Activated CD4-positive, alpha-beta memory T cell treated with anti-CD3 and anti-CD28 coated beads, Interleukin-2, amount 10 ng/mL, durations not matched to agents 7 days and 5 days (primary cell): Measurements from ENCODE around the gene KRT76. TPM values are rescaled to one million over a fixed set of nuclear protein-coding genes. Genes with fewer than 3 reads are reported as not detected.
"Not testable (repeated sequence)": the region's sequence is repeated elsewhere in the genome, so short reads cannot be mapped to it uniquely, and the experiment has no call there.

Source experiments
- CTCF ChIA-PET: fragments of 350-600 bp; sonication (Branson Sonifier 250); formaldehyde crosslinking; loops from one replicate; lab custom pipeline; 2021; ENCODE audit warnings: antibody characterized with exemption, inconsistent platforms; lab: Charles Lee
- POLR2A ChIA-PET: fragments of 350-600 bp; sonication (Branson Sonifier 250); formaldehyde crosslinking; loops from one replicate; lab custom pipeline; 2021; ENCODE audit warnings: antibody characterized with exemption; lab: Charles Lee
- DNase-seq: peaks from one replicate; pipeline ENCODE4 v3.0.0-alpha.2; 2020
- H3K27ac Mint-ChIP-seq: one replicate; pipeline ENCODE4 v1.8.0; 2021; ENCODE audit warnings: mild to moderate bottlenecking, mixed read lengths
- H3K27me3 Mint-ChIP-seq: one replicate; pipeline ENCODE4 v1.8.0; 2021; ENCODE audit warnings: mixed read lengths
- H3K36me3 Mint-ChIP-seq: one replicate; pipeline ENCODE4 v1.8.0; 2021; ENCODE audit warnings: low read depth, mixed read lengths
- H3K4me1 Mint-ChIP-seq: one replicate; pipeline ENCODE4 v1.8.0; 2021; ENCODE audit warnings: mixed read lengths
- H3K4me3 Mint-ChIP-seq: one replicate; pipeline ENCODE4 v1.8.0; 2021; ENCODE audit warnings: mild to moderate bottlenecking, mixed read lengths
- H3K9me3 Mint-ChIP-seq: one replicate; pipeline ENCODE4 v1.8.0; 2021; ENCODE audit warnings: mixed read lengths
- total RNA-seq, 2 experiments: library from RNA; stranded (reverse); gene quantifications; one replicate each; pipeline ENCODE4 v1.2.3, GENCODE V29; 2021

KRT76 gene
- total RNA-seq, 2 experiments from 2014 or later: not detected

DNA sequence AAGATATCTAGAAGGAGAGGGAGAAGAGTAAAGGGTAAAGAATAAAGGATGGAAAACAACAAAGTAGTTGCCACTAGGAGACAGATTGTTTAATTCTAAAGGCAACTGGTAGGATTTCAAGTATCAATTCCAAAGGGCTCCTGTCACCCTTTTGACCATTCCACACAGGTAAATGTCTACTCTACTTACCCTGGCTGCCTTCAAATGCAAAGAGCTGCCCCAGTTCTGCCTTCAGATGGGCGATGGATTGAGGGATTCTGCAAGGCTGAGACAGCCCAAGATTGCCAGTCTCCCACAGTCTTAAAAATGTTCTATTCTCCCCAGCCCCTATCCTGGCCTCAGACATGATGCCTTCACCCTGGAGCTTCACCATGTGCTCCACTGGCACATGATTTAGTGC is 11.4 kb downstream of the KRT76 start:
- no peak overlapping the region for H3K4me3 Mint-ChIP-seq
- H3K27me3 Mint-ChIP-seq: peaks cover 7% of the 10 kb centered on the region
- ChIA-PET POLR2A (no interaction called here), CTCF (no interaction called here)
- no peak overlapping the region for H3K27ac Mint-ChIP-seq
- no peaks in the 10 kb centered on the region for H3K36me3 Mint-ChIP-seq
- no peak for DNase-seq
- H3K9me3 Mint-ChIP-seq: peaks cover 3% of the 10 kb centered on the region
- no peaks in the 10 kb centered on the region for H3K4me1 Mint-ChIP-seq

DNA sequence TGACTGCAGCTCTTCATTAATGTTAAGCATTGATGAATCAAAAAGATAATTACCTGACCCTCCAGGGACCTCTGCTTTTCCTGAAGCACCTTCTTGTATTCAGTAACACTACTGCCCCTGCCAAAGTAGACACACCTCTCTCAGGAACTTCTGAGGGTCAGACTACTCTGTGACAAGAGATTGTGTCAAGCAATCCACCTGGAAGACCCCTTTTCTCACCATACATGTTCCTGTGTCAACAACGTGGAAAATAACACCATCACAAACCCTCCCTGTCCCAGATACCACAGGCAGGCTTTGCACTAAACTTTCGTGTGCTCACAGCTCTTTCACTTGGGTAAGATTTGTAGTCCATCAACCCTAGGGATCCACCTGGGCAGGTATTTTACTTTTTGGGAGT is 13.2 kb downstream of the KRT76 start:
- Mint-ChIP-seq H3K27me3 (peaks cover 7% of the 10 kb centered on the region), H3K9me3 (peaks cover 4% of the 10 kb centered on the region), H3K4me3 (no peak overlapping the region), H3K4me1 (no peaks in the 10 kb centered on the region), H3K27ac (no peak overlapping the region), H3K36me3 (no peaks in the 10 kb centered on the region)
- ChIA-PET POLR2A (no interaction called here), CTCF (no interaction called here)
- no peak for DNase-seq

- Mint-ChIP-seq H3K4me1 (no peaks in the 10 kb centered on the region), H3K9me3 (peaks cover 4% of the 10 kb centered on the region), H3K27ac (no peak overlapping the region), H3K27me3 (peaks cover 11% of the 10 kb centered on the region), H3K4me3 (no peak overlapping the region), H3K36me3 (no peaks in the 10 kb centered on the region)
- ChIA-PET CTCF (no interaction called here), POLR2A (no interaction called here)
- DNase-seq: no peak
Observed at GRCh38 chr12:52763036-52763659, 14.0 kb downstream of the KRT76 start.

GRCh38 chr12:52761802-52762201 is 15.3 kb downstream of the KRT76 start:
- POLR2A ChIA-PET: no interaction called here
- no peak overlapping the region for H3K27ac Mint-ChIP-seq
- H3K36me3 Mint-ChIP-seq: no peaks in the 10 kb centered on the region

GRCh38 chr12:52761218-52761617 is 15.9 kb downstream of the KRT76 start:
- H3K36me3 Mint-ChIP-seq, DNase-seq, H3K4me1 Mint-ChIP-seq, H3K9me3 Mint-ChIP-seq, H3K4me3 Mint-ChIP-seq, CTCF ChIA-PET, H3K27ac Mint-ChIP-seq, POLR2A ChIA-PET: not testable (repeated sequence)
- H3K27me3 Mint-ChIP-seq: peaks cover 11% of the 10 kb centered on the region

More at GRCh38 chr12:52761802-52762201, 15.3 kb downstream of the KRT76 start:
- peaks cover 4% of the 10 kb centered on the region for H3K9me3 Mint-ChIP-seq
- CTCF ChIA-PET: no interaction called here
- no peak overlapping the region for H3K4me3 Mint-ChIP-seq
- H3K4me1 Mint-ChIP-seq: no peaks in the 10 kb centered on the region
- peaks cover 11% of the 10 kb centered on the region for H3K27me3 Mint-ChIP-seq
- no peak for DNase-seq

- Mint-ChIP-seq H3K4me3 (no peak overlapping the region), H3K4me1 (no peaks in the 10 kb centered on the region), H3K27me3 (peaks cover 6% of the 10 kb centered on the region), H3K36me3 (no peaks in the 10 kb centered on the region), H3K27ac (no peak overlapping the region), H3K9me3 (peaks cover 4% of the 10 kb centered on the region)
- DNase-seq: no peak
- ChIA-PET POLR2A (no interaction called here), CTCF (interaction anchor here (1.4 kb wide), 1 partner anchor 175 kb away, joined by 3 read pairs; no protein-coding TSS in a partner anchor)
Observed at GRCh38 chr12:52760623-52761022, 16.5 kb downstream of the KRT76 start.

DNA sequence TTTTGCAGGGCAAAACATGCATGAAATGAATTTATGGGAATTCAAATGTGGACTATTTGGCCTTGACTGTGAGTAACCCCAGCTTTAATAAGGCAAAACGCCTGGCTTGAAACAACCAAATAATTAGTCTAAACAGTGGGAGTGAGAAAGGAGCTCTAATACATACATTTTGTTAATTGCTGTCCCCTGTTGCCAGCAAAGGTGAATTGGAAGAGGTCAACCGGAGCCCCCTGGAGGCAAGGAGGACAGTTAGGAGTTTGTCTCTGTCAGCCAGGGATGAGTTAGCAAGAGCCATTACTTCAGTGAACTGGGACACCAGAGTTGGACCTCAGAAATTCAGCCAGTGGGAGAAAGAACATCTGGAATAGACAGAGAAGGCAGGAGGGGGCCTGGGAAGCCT is 17.4 kb downstream of the KRT76 start:
- no peaks in the 10 kb centered on the region for H3K4me1 Mint-ChIP-seq
- no peak overlapping the region for H3K4me3 Mint-ChIP-seq
- peaks cover 4% of the 10 kb centered on the region for H3K9me3 Mint-ChIP-seq
- no peak overlapping the region for H3K27ac Mint-ChIP-seq
- peaks cover 4% of the 10 kb centered on the region for H3K27me3 Mint-ChIP-seq
- DNase-seq: no peak
- H3K36me3 Mint-ChIP-seq: no peaks in the 10 kb centered on the region
- POLR2A ChIA-PET: no interaction called here
- CTCF ChIA-PET: interaction anchor here (1.4 kb wide), 2 partner anchors 120 to 174 kb away, joined by 3 to 4 read pairs; no protein-coding TSS in a partner anchor

- Mint-ChIP-seq H3K36me3 (no peaks in the 10 kb centered on the region), H3K4me1 (no peaks in the 10 kb centered on the region), H3K27ac (no peak overlapping the region), H3K27me3 (peaks cover 4% of the 10 kb centered on the region), H3K9me3 (peaks cover 4% of the 10 kb centered on the region), H3K4me3 (no peak overlapping the region)
- ChIA-PET CTCF (interaction anchor here (1.4 kb wide), 2 partner anchors 120 to 173 kb away, joined by 3 to 4 read pairs; no protein-coding TSS in a partner anchor), POLR2A (no interaction called here)
- no peak for DNase-seq
Observed at GRCh38 chr12:52759218-52759617, 17.9 kb downstream of the KRT76 start.

DNA sequence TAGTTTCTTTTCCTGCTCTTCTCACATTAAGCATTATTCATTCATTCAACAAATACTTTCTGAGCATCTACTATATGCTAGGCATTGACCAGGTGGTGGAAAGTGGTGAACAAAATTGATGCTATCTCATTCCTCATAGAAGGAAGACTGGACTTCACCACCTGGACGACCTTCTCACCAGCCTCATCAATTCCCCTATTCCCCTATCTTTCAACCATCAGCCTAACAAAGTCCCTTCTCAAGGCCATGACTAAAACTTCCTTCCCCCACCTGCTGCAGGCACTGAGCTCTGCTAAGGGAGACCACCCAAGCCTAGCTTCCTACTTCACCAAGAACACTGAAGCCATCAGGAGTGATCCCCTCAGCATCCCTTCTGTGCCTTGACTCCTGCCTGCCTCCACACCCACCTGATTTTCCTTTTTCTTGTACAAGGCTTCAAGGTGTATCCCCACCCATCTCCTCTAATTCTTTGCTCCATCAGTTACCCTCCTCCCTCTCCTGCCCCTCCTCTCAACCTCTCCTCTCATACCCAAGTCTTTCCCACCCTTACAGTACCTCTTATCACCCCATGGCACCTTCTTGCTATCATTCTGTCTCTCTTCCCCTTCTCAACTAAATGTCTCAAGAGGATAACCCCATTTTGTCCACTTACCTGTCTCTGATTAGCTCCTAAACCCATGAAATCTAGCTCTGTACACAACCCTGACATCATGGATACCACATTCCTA is 19.5 kb downstream of the KRT76 start:
- Mint-ChIP-seq H3K4me3 (no peak overlapping the region), H3K9me3 (peaks cover 4% of the 10 kb centered on the region), H3K4me1 (no peaks in the 10 kb centered on the region), H3K27ac (no peak overlapping the region), H3K27me3 (peaks cover 4% of the 10 kb centered on the region), H3K36me3 (no peaks in the 10 kb centered on the region)
- POLR2A ChIA-PET: no interaction called here
- no peak for DNase-seq
- CTCF ChIA-PET: no interaction called here

- no peak for DNase-seq
- Mint-ChIP-seq H3K9me3 (peaks cover 4% of the 10 kb centered on the region), H3K27me3 (peaks cover 4% of the 10 kb centered on the region), H3K36me3 (no peaks in the 10 kb centered on the region), H3K4me1 (no peaks in the 10 kb centered on the region), H3K27ac (no peak overlapping the region), H3K4me3 (no peak overlapping the region)
- ChIA-PET POLR2A (no interaction called here), CTCF (no interaction called here)
Observed at GRCh38 chr12:52756281-52756960, 20.7 kb downstream of the KRT76 start.

DNA sequence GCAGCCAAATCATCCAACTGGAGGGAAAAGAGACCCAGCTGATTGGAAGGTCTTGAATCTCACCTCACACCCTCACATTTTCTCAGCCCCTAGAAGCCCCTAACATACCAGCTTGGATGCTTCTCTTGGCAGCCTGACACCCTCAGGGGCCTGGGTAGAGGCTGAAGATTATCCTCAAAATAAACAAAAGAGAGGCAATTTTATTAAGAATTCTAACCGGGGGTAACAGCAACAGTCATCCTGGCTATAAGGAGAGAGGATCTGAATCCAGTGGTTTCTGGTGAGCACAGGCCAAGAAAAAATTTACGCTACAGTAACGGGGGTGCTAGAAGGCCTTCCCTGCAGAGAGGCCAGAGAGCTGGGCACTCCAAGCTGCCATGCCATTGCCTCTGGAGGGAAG is 21.6 kb downstream of the KRT76 start:
- Mint-ChIP-seq H3K36me3 (no peaks in the 10 kb centered on the region), H3K4me1 (peaks cover 3% of the 10 kb centered on the region), H3K27me3 (peaks cover 5% of the 10 kb centered on the region), H3K9me3 (no peaks in the 10 kb centered on the region), H3K27ac (no peak overlapping the region), H3K4me3 (no peak overlapping the region)
- ChIA-PET CTCF (no interaction called here), POLR2A (no interaction called here)
- DNase-seq: no peak

- H3K27ac Mint-ChIP-seq: no peak overlapping the region
- POLR2A ChIA-PET: no interaction called here
- H3K9me3 Mint-ChIP-seq: no peaks in the 10 kb centered on the region
- H3K4me1 Mint-ChIP-seq: peaks cover 4% of the 10 kb centered on the region
- H3K27me3 Mint-ChIP-seq: peaks cover 11% of the 10 kb centered on the region
- no peaks in the 10 kb centered on the region for H3K36me3 Mint-ChIP-seq
- no peak for DNase-seq
- CTCF ChIA-PET: no interaction called here
- H3K4me3 Mint-ChIP-seq: no peak overlapping the region
Observed at GRCh38 chr12:52754135-52754534, 23.0 kb downstream of the KRT76 start.

- CTCF ChIA-PET: no interaction called here
- H3K4me1 Mint-ChIP-seq: peaks cover 4% of the 10 kb centered on the region
- H3K4me3 Mint-ChIP-seq: no peak overlapping the region
- H3K27me3 Mint-ChIP-seq: peaks cover 11% of the 10 kb centered on the region
- H3K36me3 Mint-ChIP-seq: no peaks in the 10 kb centered on the region
- no peak for DNase-seq
- H3K27ac Mint-ChIP-seq: no peak overlapping the region
- no peaks in the 10 kb centered on the region for H3K9me3 Mint-ChIP-seq
- POLR2A ChIA-PET: no interaction called here
Observed at GRCh38 chr12:52753283-52753682, 23.9 kb downstream of the KRT76 start.
